ENCODE results near the gene SLC9A6.

Gene SLC9A6

GRCh38 chrX:136055651-136056221, 70.5 kb downstream of the SLC9A6 start:
- POLR2A ChIA-PET = interaction anchor here (0.7 to 1.0 kb wide), 3 partner anchors 9 to 220 kb away, joined by 3 to 6 read pairs (median 3); no protein-coding TSS in a partner anchor
- CTCF ChIA-PET = interaction anchor here (0.6 to 1.5 kb wide), 3 partner anchors 27 to 142 kb away, joined by 3 to 9 read pairs (median 5); no protein-coding TSS in a partner anchor
- no peaks in the 10 kb centered on the region for H3K9me3 ChIP-seq (ENCODE audit: control insufficient read depth, insufficient read depth, low read depth, low read length)
- no peak overlapping the region for H3K4me3 ChIP-seq (ENCODE audit: low read depth, low read length)
- peak overlapping the region; percentile 91; the same call in 1 of the 2 replicates for H3K27ac ChIP-seq (ENCODE audit: extremely low read depth, low read depth, low read length)
- no peaks in the 10 kb centered on the region for H3K36me3 ChIP-seq (ENCODE audit: control insufficient read depth in 2 of 2, insufficient read depth in 1 of 2, low read length in 2 of 2)
- 0 out of 2 replicates have a peak, but pooled peaks have one; percentile 16 for TF ChIP-seq ZNF335 (tag by site-specific recombination; conservative IDR thresholded peaks at IDR 0.05)
- TF ChIP-seq ZNF660 (tag by site-specific recombination; IDR thresholded peaks at IDR 0.05) = no peak
- 0 out of 2 replicates have a peak, but pooled peaks have one; percentile 15 for TF ChIP-seq ZEB2 (tag by site-specific recombination; IDR thresholded peaks at IDR 0.05)
- peak; percentile 36; the same call in 1 of the 2 replicates for TF ChIP-seq PRDM6 (tag by site-specific recombination; IDR thresholded peaks at IDR 0.05)
- H3K4me1 ChIP-seq (ENCODE audit: control insufficient read depth, insufficient read depth, low read length) = peaks cover 12% of the 10 kb centered on the region

GRCh38 chrX:136057567-136057966, 72.3 kb downstream of the SLC9A6 start:
- POLR2A ChIA-PET = interaction anchor here (0.7 kb wide), 1 partner anchor 7 kb away, joined by 5 read pairs; no protein-coding TSS in a partner anchor
- H3K4me1 ChIP-seq (ENCODE audit: control insufficient read depth, insufficient read depth, low read length) = peaks cover 12% of the 10 kb centered on the region
- H3K36me3 ChIP-seq (ENCODE audit: control insufficient read depth in 2 of 2, insufficient read depth in 1 of 2, low read length in 2 of 2) = no peaks in the 10 kb centered on the region
- CTCF ChIA-PET = no interaction called here
- no peak overlapping the region for H3K4me3 ChIP-seq (ENCODE audit: low read depth, low read length)
- H3K9me3 ChIP-seq (ENCODE audit: control insufficient read depth, insufficient read depth, low read depth, low read length) = no peaks in the 10 kb centered on the region
- H3K27ac ChIP-seq (ENCODE audit: extremely low read depth, low read depth, low read length) = peak overlapping the region; percentile 91
- no peak for TF ChIP-seq ZNF248 (tag by site-specific recombination; IDR thresholded peaks at IDR 0.05)
- TF ChIP-seq ZNF394 (tag by site-specific recombination; IDR thresholded peaks at IDR 0.05; ENCODE audit: borderline replicate concordance) = peak; percentile 40; the same call in 1 of the 2 replicates
- TF ChIP-seq ZNF518A (tag by site-specific recombination; conservative IDR thresholded peaks at IDR 0.05; ENCODE audit: low read depth) = no peak
- no peak for TF ChIP-seq ZNF112 (tag by site-specific recombination; IDR thresholded peaks at IDR 0.05)
- TF ChIP-seq SP7 (tag by site-specific recombination; IDR thresholded peaks at IDR 0.05) = peak; percentile 92
- no peak for TF ChIP-seq ZNF133 (tag by site-specific recombination; IDR thresholded peaks at IDR 0.05)
- TF ChIP-seq GLIS2 (tag by site-specific recombination; IDR thresholded peaks at IDR 0.05) = no peak
- TF ChIP-seq ZNF155 (tag by site-specific recombination; IDR thresholded peaks at IDR 0.05) = no peak
- TF ChIP-seq MEIS1 (CRISPR knock-in tag; IDR thresholded peaks at IDR 0.05; ENCODE audit: borderline replicate concordance) = no peak
- peak; percentile 32; the same call in 1 of the 2 replicates for TF ChIP-seq ZNF239 (tag by site-specific recombination; IDR thresholded peaks at IDR 0.05)
- TF ChIP-seq ZNF473 (tag by site-specific recombination; IDR thresholded peaks at IDR 0.05) = no peak
- no peak for TF ChIP-seq ZNF280C (tag by site-specific recombination; IDR thresholded peaks at IDR 0.05)
- no peak for TF ChIP-seq ZNF350 (tag by site-specific recombination; IDR thresholded peaks at IDR 0.05)
- peak; percentile 79; the same call in 1 of the 2 replicates for TF ChIP-seq ZSCAN23 (tag by site-specific recombination; IDR thresholded peaks at IDR 0.05)
- no peak for TF ChIP-seq ZNF548 (tag by site-specific recombination; IDR thresholded peaks at IDR 0.05)
- TF ChIP-seq ZNF610 (tag by site-specific recombination; IDR thresholded peaks at IDR 0.05; ENCODE audit: borderline replicate concordance) = no peak
- TF ChIP-seq ZBTB21 (tag by site-specific recombination; IDR thresholded peaks at IDR 0.05) = 0 out of 2 replicates have a peak, but pooled peaks have one; percentile 26
- peak; percentile 62; the same call in 1 of the 2 replicates for TF ChIP-seq ZSCAN4 (tag by site-specific recombination; IDR thresholded peaks at IDR 0.05)
- no peak; the same call in 1 of the 2 replicates for TF ChIP-seq ZNF335 (tag by site-specific recombination; conservative IDR thresholded peaks at IDR 0.05)
- TF ChIP-seq ZNF677 (tag by site-specific recombination; IDR thresholded peaks at IDR 0.05) = no peak
- no peak for TF ChIP-seq RBAK (tag by site-specific recombination; IDR thresholded peaks at IDR 0.05)
- peak; percentile 79 for TF ChIP-seq GLIS1 (tag by site-specific recombination; IDR thresholded peaks at IDR 0.05)
